ENCODE results near the gene ARHGAP42.

- TF ChIP-seq, protein P1, sequence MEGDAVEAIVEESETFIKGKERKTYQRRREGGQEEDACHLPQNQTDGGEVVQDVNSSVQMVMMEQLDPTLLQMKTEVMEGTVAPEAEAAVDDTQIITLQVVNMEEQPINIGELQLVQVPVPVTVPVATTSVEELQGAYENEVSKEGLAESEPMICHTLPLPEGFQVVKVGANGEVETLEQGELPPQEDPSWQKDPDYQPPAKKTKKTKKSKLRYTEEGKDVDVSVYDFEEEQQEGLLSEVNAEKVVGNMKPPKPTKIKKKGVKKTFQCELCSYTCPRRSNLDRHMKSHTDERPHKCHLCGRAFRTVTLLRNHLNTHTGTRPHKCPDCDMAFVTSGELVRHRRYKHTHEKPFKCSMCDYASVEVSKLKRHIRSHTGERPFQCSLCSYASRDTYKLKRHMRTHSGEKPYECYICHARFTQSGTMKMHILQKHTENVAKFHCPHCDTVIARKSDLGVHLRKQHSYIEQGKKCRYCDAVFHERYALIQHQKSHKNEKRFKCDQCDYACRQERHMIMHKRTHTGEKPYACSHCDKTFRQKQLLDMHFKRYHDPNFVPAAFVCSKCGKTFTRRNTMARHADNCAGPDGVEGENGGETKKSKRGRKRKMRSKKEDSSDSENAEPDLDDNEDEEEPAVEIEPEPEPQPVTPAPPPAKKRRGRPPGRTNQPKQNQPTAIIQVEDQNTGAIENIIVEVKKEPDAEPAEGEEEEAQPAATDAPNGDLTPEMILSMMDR (conservative IDR thresholded peaks at IDR 0.05; ENCODE audit: low read depth, low read length) = no peak
- no peak for TF ChIP-seq EZH2 (IDR thresholded peaks at IDR 0.05; ENCODE audit: borderline replicate concordance, low read depth, low read length, poor library complexity, severe bottlenecking)
Measured at GRCh38 chr11:100905684-100906083, 218.6 kb downstream of the ARHGAP42 start.

Measured in A673 (cell line).